Peyer's patch (tissue), 4 donors: ENCODE measurements around the gene COCH.

Source experiments
- CTCF ChIP-seq, 6 experiments: fragments of 450-650 bp in 4 of 6; fragments of 200-600 bp in 2 of 6; sonication (generic) in 1 of 6; IDR thresholded peaks; one replicate each; pipeline ENCODE4 v1.5.1; 2017 to 2019; ENCODE audit warnings: antibody characterized with exemption in 6 of 6, mild to moderate bottlenecking in 3 of 6, moderate library complexity in 1 of 6
- POLR2A ChIP-seq, 2 donors: fragments of 450-650 bp; IDR thresholded peaks; one replicate each; pipeline ENCODE4 v1.5.1; 2017; ENCODE audit warnings: antibody characterized with exemption in 2 of 2, mild to moderate bottlenecking in 2 of 2, moderate library complexity in 2 of 2

- TF ChIP-seq CTCF (IDR thresholded peaks at IDR 0.05) (no peak), POLR2A (IDR thresholded peaks at IDR 0.05) (no peak)
Observed at GRCh38 chr14:30888480-30889243, 14.3 kb downstream of the COCH start.
